Psoas muscle (tissue), 8 donors: ENCODE results near the gene PHETA2. TPM values are rescaled to one million over a fixed set of nuclear protein-coding genes. Genes with fewer than 3 reads are reported as not detected.

ENCODE experiments used
- ATAC-seq, 4 donors: fragments of 200-7000 bp; cut with Tn5 transposase; one replicate each; pipeline ENCODE4 v1.9.1; 2020; ENCODE audit warnings: moderate library complexity in 3 of 4, mild to moderate bottlenecking in 2 of 4
- DNase-seq, 2 donors: peaks; one replicate each; pipeline ENCODE4 v3.0.0-alpha.2; 2020
- H3K27ac ChIP-seq: fragments of 200-600 bp; one replicate; pipeline ENCODE4 v1.8.0; 2022
- H3K27me3 ChIP-seq, 3 donors: fragments of 200-600 bp in 1 of 3; one replicate each; pipeline versions ENCODE4 v1.6.1 to v1.8.0; 2013 to 2022; ENCODE audit warnings: low read length in 2 of 3, mild to moderate bottlenecking in 2 of 3, moderate library complexity in 1 of 3; ENCODE audit not compliant: insufficient read depth in 3 of 3
- H3K36me3 ChIP-seq, 2 donors: fragments of 200-600 bp in 1 of 2; one replicate each; pipeline versions ENCODE4 v1.6.1 to v1.8.0; 2013 to 2022; ENCODE audit warnings: low read depth in 1 of 2, mild to moderate bottlenecking in 1 of 2, moderate library complexity in 1 of 2; ENCODE audit not compliant: insufficient read depth in 1 of 2
- H3K4me1 ChIP-seq: fragments of 200-600 bp; one replicate; pipeline ENCODE4 v1.8.0; 2022
- H3K4me3 ChIP-seq: fragments of 200-600 bp; one replicate; pipeline ENCODE4 v1.8.0; 2022; ENCODE audit warnings: mild to moderate bottlenecking
- H3K9me3 ChIP-seq: fragments of 200-600 bp; one replicate; pipeline ENCODE4 v1.8.0; 2022
- WGBS, 3 donors: extraction: QIAGEN DNeasy Blood & Tissue Kit; methylation state at CpG; one replicate each; pipeline versions ENCODE4 v1.1.6 to v1.1.7; 2013; 5-methylcytosine and 5-hydroxymethylcytosine counted together
- intact Hi-C, 2 donors: fragments of 100-400 bp; cut with DNase I; formaldehyde crosslinking; loops; one replicate each; pipeline versions ENCODE4 v1.11.0 to v1.14.2; 2022
- polyA plus RNA-seq, 3 donors: library from polyadenylated mRNA; stranded (reverse); fragments of 200-250 nt; gene quantifications; one replicate each; pipeline ENCODE4 v1.2.3, GENCODE V29; 2013
- total RNA-seq, 4 donors: library from RNA; stranded (reverse); fragmentation: NEBNext Ultra II Directional in 2 of 4; extraction: Animal tissue kit (Norgen Biotek cat#: 25700) in 2 of 4; gene quantifications; one replicate each; pipeline versions ENCODE4 v1.2.1 to v1.2.4, GENCODE V29; 2021 to 2023
- TF ChIP-seq, protein P1 (sequence below): fragments of 200-600 bp; IDR thresholded peaks from one replicate; pipeline ENCODE4 v1.8.0; 2022; ENCODE audit warnings: antibody characterized with exemption
- donor health status: healthy with polysubstance abuse.
- donor health status: DM: no; HTN: no; CAD: no; lungs with moderate emphysema.
- donor health status: Bipolar disorder and iron deficiency.
- donor health status: healthy.
- donor health status: DM: yes; HTN: yes; CAD: no.
- donor health status: DM: no; HTN: no; CAD: no.
- donor health status: DM: no; HTN: no; CAD: no.
- donor health status: DM: yes; HTN: yes; CAD: no.

Gene PHETA2
- total and polyA plus RNA-seq, 7 donors, result 1.4 to 2.4 (median 2.2) TPM

GRCh38 chr22:42077486-42078125 is 3.6 kb downstream of the PHETA2 start:
- no peaks in the 10 kb centered on the region for H3K27me3 ChIP-seq
- peaks cover 35% of the 10 kb centered on the region for H3K4me1 ChIP-seq
- no peaks in the 10 kb centered on the region for H3K9me3 ChIP-seq
- H3K4me3 ChIP-seq, result no peak overlapping the region
- H3K27ac ChIP-seq, result peak overlapping the region; percentile 95
- peak in 1 of 2 donors; percentile 51 for DNase-seq
- peaks cover 0 to 19% of the 10 kb centered on the region in 2 donors for H3K36me3 ChIP-seq
- ATAC-seq, result no peak
- 86 to 88% (median 86%) methylated on average over 20 to 21 of the region's 21 CpGs for WGBS, 3 donors
- intact Hi-C loops, result loop anchor here in 1 of 2 donors (10.0 kb wide), 1 partner anchor 263 kb away; no protein-coding TSS in a partner anchor
- TF ChIP-seq, protein P1, sequence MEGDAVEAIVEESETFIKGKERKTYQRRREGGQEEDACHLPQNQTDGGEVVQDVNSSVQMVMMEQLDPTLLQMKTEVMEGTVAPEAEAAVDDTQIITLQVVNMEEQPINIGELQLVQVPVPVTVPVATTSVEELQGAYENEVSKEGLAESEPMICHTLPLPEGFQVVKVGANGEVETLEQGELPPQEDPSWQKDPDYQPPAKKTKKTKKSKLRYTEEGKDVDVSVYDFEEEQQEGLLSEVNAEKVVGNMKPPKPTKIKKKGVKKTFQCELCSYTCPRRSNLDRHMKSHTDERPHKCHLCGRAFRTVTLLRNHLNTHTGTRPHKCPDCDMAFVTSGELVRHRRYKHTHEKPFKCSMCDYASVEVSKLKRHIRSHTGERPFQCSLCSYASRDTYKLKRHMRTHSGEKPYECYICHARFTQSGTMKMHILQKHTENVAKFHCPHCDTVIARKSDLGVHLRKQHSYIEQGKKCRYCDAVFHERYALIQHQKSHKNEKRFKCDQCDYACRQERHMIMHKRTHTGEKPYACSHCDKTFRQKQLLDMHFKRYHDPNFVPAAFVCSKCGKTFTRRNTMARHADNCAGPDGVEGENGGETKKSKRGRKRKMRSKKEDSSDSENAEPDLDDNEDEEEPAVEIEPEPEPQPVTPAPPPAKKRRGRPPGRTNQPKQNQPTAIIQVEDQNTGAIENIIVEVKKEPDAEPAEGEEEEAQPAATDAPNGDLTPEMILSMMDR, result no peak

DNA sequence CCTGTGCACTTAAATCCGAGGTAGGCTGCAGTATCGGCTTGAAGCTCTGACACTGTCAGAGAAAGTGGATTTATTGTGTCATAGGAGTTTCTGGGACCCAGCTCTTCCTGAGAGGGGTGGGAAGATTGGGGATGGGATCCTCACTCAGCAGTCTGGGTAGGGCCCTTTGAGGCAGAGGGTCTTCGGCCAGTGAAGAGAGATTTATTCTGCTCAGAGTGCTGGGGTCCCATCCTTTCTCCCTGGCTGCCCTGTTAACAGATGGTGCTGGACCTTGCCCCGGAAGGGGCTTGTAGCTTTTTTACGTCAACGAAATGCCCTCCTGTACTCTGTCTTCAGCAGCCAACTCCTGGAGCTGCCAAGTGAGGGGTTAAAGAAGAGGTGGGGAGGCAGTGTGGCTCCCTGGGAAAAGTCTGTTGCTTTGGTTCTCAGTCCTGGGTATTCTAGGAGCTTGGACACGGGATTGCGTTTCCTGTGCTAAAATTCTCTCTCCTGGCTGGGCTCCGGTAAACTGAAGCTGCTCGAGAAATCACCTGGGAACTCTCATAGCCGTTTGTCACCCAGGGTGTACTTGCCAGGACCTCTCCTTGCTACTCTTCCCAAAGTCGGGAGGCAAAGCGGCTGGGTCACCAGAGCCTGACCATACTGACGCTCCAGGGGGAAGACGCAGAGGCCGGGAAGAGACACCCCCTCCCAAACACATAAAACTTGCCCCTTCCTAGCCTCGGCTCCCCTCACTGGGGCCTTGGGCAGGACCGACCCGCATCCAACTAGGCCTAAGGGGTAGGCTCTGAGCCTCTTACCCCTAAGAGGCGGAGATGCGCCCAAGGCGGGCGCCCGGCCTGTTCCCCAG is 4.6 kb downstream of the PHETA2 start:
- peak overlapping the region; percentile 95 for H3K27ac ChIP-seq
- DNase-seq, result no peak
- 16 to 21% (median 21%) methylated on average over 23 to 24 of the region's 24 CpGs for WGBS, 3 donors

DNA sequence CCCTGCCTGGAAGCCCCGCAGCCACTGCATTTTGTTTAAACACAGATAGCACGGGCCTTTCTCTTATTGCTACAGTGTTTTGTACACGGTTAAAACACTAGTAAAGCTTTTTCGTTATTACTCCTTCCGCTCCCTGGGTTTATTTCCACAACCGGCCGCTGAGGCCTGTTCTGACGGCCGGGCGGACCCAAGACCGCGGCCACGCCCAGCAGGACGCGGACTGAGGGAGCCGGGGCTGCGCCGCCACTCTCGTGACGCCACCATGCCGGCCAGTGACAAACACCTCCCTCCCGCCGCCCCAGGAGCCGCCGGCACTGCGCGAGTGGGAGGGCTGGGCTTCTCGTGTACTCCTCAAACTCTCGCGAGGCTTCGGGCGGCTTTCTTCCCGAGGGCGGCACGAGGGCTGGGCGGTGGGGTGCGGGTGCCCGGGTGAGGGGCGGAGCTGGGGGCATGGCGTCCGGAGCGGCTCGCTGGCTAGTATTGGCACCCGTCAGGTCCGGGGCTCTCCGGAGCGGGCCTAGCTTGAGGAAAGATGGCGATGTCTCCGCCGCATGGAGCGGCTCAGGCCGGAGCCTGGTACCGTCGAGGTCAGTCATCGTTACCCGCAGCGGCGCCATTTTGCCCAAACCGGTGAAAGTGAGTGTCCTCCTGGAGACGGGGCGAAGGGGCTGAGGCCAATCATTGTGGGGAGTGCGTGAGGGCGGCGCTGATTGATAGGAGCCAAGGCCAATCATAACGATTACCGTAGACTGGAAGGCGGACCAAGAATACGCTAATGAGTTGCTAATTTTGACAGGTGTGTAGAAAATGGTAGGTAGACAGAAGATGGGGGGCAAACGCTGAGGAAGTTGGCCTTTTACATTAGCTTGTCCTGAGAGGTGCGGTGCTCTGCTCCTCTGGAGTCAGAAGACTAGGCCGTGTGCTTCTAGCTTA is 5.5 kb downstream of the PHETA2 start, which contains the start of gene SMDT1:
Gene SMDT1, plus strand, starts transcription at position 382 of the 933 bp plus-strand sequence. Its CDS starts 69 bp downstream, at position 451.
- H3K4me3 ChIP-seq, result peak within 1 kb of the TSS; percentile 71
- peaks cover 40% of the 10 kb centered on the region for H3K4me1 ChIP-seq
- 0% methylated on average over 65 to 71 of the region's 71 CpGs for WGBS, 3 donors
- H3K36me3 ChIP-seq, result peaks cover 3 to 39% of the 10 kb centered on the region in 2 donors
- DNase-seq, result peak; percentile 100
- intact Hi-C loops, result loop anchor here in 1 of 2 donors (10.0 kb wide), 1 partner anchor 265 kb away; no protein-coding TSS in a partner anchor
- TF ChIP-seq, protein P1, result no peak
- peak; percentile 92 to 94 (median 93) for ATAC-seq
- peak within 1 kb of the TSS; percentile 95 for H3K27ac ChIP-seq
- H3K9me3 ChIP-seq, result no peaks in the 10 kb centered on the region
- H3K27me3 ChIP-seq, result no peaks in the 10 kb centered on the region

More for the DNA sequence above, 4.6 kb downstream of the PHETA2 start:
- intact Hi-C loops, result loop anchor here in 1 of 2 donors (10.0 kb wide), 1 partner anchor 264 kb away; no protein-coding TSS in a partner anchor
- peaks cover 0 to 30% of the 10 kb centered on the region in 2 donors for H3K36me3 ChIP-seq
- H3K4me1 ChIP-seq, result peaks cover 42% of the 10 kb centered on the region
- H3K9me3 ChIP-seq, result no peaks in the 10 kb centered on the region
- TF ChIP-seq, protein P1, result no peak
- ATAC-seq, result peak; percentile 28 to 44 (median 32)
- no peaks in the 10 kb centered on the region for H3K27me3 ChIP-seq
- H3K4me3 ChIP-seq, result peak overlapping the region; percentile 71

DNA sequence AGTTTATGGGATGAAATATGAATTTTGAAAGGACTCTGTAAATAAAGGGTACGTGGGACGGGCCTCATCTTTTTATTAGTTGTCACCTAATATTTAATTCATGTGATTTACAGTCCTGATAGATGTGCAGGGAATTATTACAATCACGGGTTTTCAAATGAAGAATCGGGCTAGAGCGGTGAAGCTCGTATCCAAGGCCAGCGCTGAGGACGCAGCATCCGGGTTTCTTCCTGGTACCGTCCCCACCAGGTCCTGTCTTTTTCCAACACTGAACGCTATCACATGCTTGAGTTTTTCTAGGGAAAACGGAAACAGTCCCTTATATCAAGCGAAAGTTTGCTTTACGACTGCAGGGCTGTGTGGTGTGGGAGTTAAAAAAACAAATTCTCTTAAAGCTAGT is 6.2 kb downstream of the PHETA2 start:
- intact Hi-C loops, result no loop called here
- Histone ChIP-seq H3K27ac (peak overlapping the region; percentile 95), H3K36me3 (peaks cover 3 to 46% of the 10 kb centered on the region in 2 donors), H3K4me1 (peaks cover 42% of the 10 kb centered on the region), H3K9me3 (no peaks in the 10 kb centered on the region), H3K27me3 (no peaks in the 10 kb centered on the region), H3K4me3 (peak overlapping the region; percentile 71)
- 1 to 3% (median 2%) methylated on average over 14 of the region's 14 CpGs for WGBS, 3 donors
- TF ChIP-seq, protein P1, result no peak
- peak in 1 of 4 donors; percentile 20 for ATAC-seq
- DNase-seq, result no peak
